HepG2 (cell line): Measurements from ENCODE around the gene NAXD.

Source experiments
- RFX5 ChIP-seq: IDR thresholded peaks from 2 replicates; pipeline ENCODE4 v1.6.1; 2011; ENCODE audit warnings: low read depth, low read length, improper control_type of control experiment
- TF ChIP-seq, protein P1 (sequence below): sonication (generic); formaldehyde crosslinking; IDR thresholded peaks from 2 replicates; pipeline ENCODE4 v1.8.0; 2022; ENCODE audit warnings: missing genetic modification reagents, mild to moderate bottlenecking, borderline replicate concordance
- TF ChIP-seq, protein P2 (sequence below): IDR thresholded peaks from 2 replicates; pipeline ENCODE4 v1.6.1; 2016; ENCODE audit warnings: low read depth

DNA sequence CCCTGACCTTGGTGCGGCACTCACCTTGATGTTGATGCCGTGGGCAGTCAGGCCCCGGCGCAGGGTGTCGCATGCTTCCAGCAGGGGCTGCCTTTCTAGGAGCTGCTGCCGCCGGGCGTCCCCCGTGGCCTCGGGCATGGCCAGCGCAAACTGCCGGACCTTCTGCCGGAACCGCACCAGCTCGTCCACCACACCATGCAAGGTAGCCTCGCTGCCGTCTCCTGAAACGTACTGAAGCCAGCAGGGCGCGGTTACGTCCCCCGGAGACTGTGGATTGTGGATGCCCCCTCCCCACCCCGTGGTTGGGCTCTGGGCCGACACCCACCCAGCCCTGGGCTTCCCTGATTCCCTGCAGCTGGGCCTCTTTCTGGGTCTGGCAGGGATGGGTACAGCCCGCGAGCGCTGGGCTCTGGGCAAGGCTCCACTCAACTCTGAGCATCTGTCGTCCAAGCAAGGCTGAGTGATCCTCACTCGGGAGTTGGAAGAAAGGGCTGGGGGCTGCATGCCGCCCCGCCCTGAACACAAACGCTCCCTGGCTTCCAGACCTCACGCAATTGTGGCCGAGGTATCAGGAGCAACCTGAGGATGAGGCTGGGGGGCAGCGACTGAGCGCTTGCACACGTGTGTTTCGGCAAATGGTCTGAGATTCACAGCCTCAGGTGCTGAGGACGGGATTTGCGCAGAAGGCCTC lies 27.1 kb downstream of the NAXD start:
- TF ChIP-seq, protein P1, sequence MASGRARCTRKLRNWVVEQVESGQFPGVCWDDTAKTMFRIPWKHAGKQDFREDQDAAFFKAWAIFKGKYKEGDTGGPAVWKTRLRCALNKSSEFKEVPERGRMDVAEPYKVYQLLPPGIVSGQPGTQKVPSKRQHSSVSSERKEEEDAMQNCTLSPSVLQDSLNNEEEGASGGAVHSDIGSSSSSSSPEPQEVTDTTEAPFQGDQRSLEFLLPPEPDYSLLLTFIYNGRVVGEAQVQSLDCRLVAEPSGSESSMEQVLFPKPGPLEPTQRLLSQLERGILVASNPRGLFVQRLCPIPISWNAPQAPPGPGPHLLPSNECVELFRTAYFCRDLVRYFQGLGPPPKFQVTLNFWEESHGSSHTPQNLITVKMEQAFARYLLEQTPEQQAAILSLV (CRISPR knock-in tag): no peak
- no peak for TF ChIP-seq RFX5
- TF ChIP-seq, protein P2, sequence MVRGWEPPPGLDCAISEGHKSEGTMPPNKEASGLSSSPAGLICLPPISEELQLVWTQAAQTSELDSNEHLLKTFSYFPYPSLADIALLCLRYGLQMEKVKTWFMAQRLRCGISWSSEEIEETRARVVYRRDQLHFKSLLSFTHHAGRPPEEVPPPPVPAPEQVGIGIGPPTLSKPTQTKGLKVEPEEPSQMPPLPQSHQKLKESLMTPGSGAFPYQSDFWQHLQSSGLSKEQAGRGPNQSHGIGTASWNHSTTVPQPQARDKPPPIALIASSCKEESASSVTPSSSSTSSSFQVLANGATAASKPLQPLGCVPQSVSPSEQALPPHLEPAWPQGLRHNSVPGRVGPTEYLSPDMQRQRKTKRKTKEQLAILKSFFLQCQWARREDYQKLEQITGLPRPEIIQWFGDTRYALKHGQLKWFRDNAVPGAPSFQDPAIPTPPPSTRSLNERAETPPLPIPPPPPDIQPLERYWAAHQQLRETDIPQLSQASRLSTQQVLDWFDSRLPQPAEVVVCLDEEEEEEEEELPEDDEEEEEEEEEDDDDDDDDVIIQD (CRISPR knock-in tag): no peak
